Esophagus muscularis mucosa (tissue), 3 donors: Measurements from ENCODE around the gene HOXA10.
A peak's percentile ranks its signal among the peaks of the same experiment; 100 is the strongest.

ENCODE experiments used
- POLR2A ChIP-seq: fragments of 450-650 bp; IDR thresholded peaks from one replicate; pipeline ENCODE4 v1.6.1; 2017; ENCODE audit warnings: antibody characterized with exemption, moderate library complexity, mild to moderate bottlenecking, low read depth
- POLR2AphosphoS5 ChIP-seq, 2 donors: sonication (generic); formaldehyde crosslinking; IDR thresholded peaks; one replicate each; pipeline ENCODE4 v1.6.1; 2017; ENCODE audit warnings: antibody characterized with exemption in 2 of 2
- TF ChIP-seq, protein P1 (sequence below), 3 experiments: fragments of 200-600 bp in 2 of 3; fragments of 450-650 bp in 1 of 3; sonication (generic) in 2 of 3; IDR thresholded peaks; one replicate each; pipeline ENCODE4 v1.5.1; 2017 to 2019; ENCODE audit warnings: antibody characterized with exemption in 3 of 3, mild to moderate bottlenecking in 2 of 3, moderate library complexity in 1 of 3

DNA sequence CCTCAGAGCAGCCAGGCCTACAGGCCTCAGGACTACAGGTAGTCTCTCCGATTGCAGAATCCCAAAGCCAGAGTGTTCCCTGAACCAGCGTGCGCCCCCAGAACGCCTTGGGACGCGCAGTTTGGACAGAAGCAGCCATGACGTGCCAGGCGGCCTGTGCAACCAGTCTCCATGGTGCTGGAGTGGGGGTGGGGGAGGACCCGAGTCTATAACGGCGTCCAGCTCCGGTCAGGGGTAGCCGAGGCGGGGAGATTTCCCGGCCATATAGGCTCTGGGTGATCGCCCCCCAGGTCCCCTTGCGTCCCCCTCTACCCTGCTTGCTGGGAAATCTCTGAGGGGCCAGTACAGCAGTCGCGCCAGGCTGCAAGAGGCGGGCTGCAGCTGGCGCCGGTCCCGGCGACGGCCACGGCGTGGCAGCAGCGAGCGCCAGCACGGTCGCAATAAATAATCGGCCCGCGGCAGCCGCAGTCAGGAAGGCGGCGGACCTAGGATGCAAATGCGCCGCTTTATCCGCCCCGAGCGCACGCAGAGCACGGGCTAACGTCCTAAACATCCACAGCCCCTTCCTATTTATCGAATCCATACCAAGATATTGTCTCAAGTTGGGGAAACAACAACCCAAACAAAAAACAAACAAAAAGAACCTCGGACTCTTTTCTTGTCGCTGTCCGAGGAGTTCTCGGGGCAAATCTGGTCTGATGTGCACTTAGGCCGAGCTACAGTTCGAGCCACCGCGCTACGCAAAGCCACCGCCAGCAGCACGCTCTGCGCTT lies 23.4 kb downstream of the HOXA10 start:
- TF ChIP-seq POLR2A, result no peak
- TF ChIP-seq, protein P1, sequence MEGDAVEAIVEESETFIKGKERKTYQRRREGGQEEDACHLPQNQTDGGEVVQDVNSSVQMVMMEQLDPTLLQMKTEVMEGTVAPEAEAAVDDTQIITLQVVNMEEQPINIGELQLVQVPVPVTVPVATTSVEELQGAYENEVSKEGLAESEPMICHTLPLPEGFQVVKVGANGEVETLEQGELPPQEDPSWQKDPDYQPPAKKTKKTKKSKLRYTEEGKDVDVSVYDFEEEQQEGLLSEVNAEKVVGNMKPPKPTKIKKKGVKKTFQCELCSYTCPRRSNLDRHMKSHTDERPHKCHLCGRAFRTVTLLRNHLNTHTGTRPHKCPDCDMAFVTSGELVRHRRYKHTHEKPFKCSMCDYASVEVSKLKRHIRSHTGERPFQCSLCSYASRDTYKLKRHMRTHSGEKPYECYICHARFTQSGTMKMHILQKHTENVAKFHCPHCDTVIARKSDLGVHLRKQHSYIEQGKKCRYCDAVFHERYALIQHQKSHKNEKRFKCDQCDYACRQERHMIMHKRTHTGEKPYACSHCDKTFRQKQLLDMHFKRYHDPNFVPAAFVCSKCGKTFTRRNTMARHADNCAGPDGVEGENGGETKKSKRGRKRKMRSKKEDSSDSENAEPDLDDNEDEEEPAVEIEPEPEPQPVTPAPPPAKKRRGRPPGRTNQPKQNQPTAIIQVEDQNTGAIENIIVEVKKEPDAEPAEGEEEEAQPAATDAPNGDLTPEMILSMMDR (IDR thresholded peaks at IDR 0.05), result peak; percentile 77 to 93 (median 80)
- peak; percentile 70 to 83 for TF ChIP-seq POLR2AphosphoS5 (IDR thresholded peaks at IDR 0.05)
